Prostate gland (tissue), 2 donors: Measurements from ENCODE around the gene GPR108. TPM values are rescaled to one million over a fixed set of nuclear protein-coding genes. Genes with fewer than 3 reads are reported as not detected.
"Not testable (repeated sequence)": the region's sequence is repeated elsewhere in the genome, so short reads cannot be mapped to it uniquely, and the experiment has no call there.

Experiments used
- DNase-seq: peaks from one replicate; pipeline ENCODE4 v3.0.0-alpha.2; 2019; ENCODE audit warnings: low spot score
- H3K27ac ChIP-seq, 2 donors: fragments of 200-600 bp; sonication (generic); 2 replicates each; pipeline ENCODE4 v1.5.1; 2017 to 2019
- H3K27me3 ChIP-seq: fragments of 200-600 bp; sonication (generic); replicated peaks from 2 replicates; pipeline ENCODE4 v1.5.1; 2019; ENCODE audit not compliant: insufficient read depth
- H3K36me3 ChIP-seq, 2 donors: fragments of 200-600 bp; sonication (generic); 1 replicate in 1 of 2; 2 replicates in 1 of 2; pipeline versions ENCODE4 v1.5.1 to v1.8.1; 2017 to 2019
- H3K4me1 ChIP-seq: fragments of 200-600 bp; sonication (generic); replicated peaks from 2 replicates; pipeline ENCODE4 v1.5.1; 2019
- H3K4me3 ChIP-seq, 2 donors: fragments of 200-600 bp; sonication (generic); 2 replicates each; pipeline ENCODE4 v1.5.1; 2017 to 2019
- H3K9me3 ChIP-seq: fragments of 200-600 bp; sonication (generic); 2 replicates; pipeline ENCODE4 v1.5.1; 2017
- POLR2A ChIP-seq: fragments of 450-650 bp; IDR thresholded peaks from one replicate; pipeline ENCODE4 v1.6.1; 2016; ENCODE audit warnings: antibody characterized with exemption, mild to moderate bottlenecking
- POLR2AphosphoS5 ChIP-seq: sonication (generic); formaldehyde crosslinking; IDR thresholded peaks from one replicate; pipeline ENCODE4 v1.6.1; 2017; ENCODE audit warnings: antibody characterized with exemption
- WGBS: methylation state at CpG from one replicate; pipeline ENCODE4 v1.1.5; 2018; 5-methylcytosine and 5-hydroxymethylcytosine counted together
- intact Hi-C: fragments of 100-400 bp; cut with DNase I; formaldehyde crosslinking; loops from one replicate; pipeline ENCODE4 v1.14.2; 2022
- total RNA-seq, 2 donors: library from RNA; depleted of rRNA; stranded (reverse); fragments of >200 nt; gene quantifications; one replicate each; pipeline ENCODE4 v1.1.0, GENCODE V29; 2016
- TF ChIP-seq, protein P1 (sequence below), 4 experiments: fragments of 200-600 bp in 2 of 4; fragments of 450-650 bp in 2 of 4; sonication (generic) in 2 of 4; IDR thresholded peaks; 1 replicate in 3 of 4; 2 replicates in 1 of 4; pipeline ENCODE4 v1.5.1; 2016 to 2019; ENCODE audit warnings: antibody characterized with exemption in 4 of 4, mild to moderate bottlenecking in 2 of 4, moderate library complexity in 2 of 4

GPR108 gene
- total RNA-seq, 2 donors from 2014 or later: 62.7 to 98.0 TPM

GRCh38 chr19:6711605-6712004, 25.8 kb downstream of the GPR108 start:
- TF ChIP-seq POLR2A: no peak
- TF ChIP-seq POLR2AphosphoS5: no peak
- TF ChIP-seq, protein P1, sequence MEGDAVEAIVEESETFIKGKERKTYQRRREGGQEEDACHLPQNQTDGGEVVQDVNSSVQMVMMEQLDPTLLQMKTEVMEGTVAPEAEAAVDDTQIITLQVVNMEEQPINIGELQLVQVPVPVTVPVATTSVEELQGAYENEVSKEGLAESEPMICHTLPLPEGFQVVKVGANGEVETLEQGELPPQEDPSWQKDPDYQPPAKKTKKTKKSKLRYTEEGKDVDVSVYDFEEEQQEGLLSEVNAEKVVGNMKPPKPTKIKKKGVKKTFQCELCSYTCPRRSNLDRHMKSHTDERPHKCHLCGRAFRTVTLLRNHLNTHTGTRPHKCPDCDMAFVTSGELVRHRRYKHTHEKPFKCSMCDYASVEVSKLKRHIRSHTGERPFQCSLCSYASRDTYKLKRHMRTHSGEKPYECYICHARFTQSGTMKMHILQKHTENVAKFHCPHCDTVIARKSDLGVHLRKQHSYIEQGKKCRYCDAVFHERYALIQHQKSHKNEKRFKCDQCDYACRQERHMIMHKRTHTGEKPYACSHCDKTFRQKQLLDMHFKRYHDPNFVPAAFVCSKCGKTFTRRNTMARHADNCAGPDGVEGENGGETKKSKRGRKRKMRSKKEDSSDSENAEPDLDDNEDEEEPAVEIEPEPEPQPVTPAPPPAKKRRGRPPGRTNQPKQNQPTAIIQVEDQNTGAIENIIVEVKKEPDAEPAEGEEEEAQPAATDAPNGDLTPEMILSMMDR (IDR thresholded peaks at IDR 0.05): no peak
- no peaks in the 10 kb centered on the region for H3K36me3 ChIP-seq
- no peak for DNase-seq
- no peak overlapping the region for H3K27ac ChIP-seq
- no peaks in the 10 kb centered on the region for H3K4me1 ChIP-seq
- 78% methylated on average over 10 of the region's 10 CpGs for WGBS
- H3K9me3 ChIP-seq: no peaks in the 10 kb centered on the region
- no peaks in the 10 kb centered on the region for H3K27me3 ChIP-seq
- no peak overlapping the region for H3K4me3 ChIP-seq
- intact Hi-C loops: no loop called here

DNA sequence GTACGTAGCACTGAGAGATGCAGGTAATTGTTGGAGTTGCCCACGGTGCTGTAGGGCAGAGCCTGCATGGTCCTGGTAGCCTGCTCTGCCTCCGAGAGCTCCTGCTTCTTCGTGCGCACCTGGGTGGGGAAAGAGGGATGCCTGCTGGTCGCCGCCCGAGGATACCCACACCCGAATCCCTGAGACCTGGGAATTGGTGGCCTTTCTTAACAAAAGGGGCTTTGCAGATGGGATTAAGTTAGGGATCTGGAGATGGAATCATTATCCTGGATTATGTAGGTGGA, 26.4 kb downstream of the GPR108 start:
- H3K27ac ChIP-seq: no peak overlapping the region
- H3K36me3 ChIP-seq: no peaks in the 10 kb centered on the region
- WGBS: 48% methylated on average over 9 of the region's 9 CpGs
- no peaks in the 10 kb centered on the region for H3K4me1 ChIP-seq
- no peak overlapping the region for H3K4me3 ChIP-seq
- TF ChIP-seq POLR2AphosphoS5: no peak
- intact Hi-C loops: no loop called here
- no peak for DNase-seq
- H3K27me3 ChIP-seq: no peaks in the 10 kb centered on the region
- H3K9me3 ChIP-seq: no peaks in the 10 kb centered on the region

DNA sequence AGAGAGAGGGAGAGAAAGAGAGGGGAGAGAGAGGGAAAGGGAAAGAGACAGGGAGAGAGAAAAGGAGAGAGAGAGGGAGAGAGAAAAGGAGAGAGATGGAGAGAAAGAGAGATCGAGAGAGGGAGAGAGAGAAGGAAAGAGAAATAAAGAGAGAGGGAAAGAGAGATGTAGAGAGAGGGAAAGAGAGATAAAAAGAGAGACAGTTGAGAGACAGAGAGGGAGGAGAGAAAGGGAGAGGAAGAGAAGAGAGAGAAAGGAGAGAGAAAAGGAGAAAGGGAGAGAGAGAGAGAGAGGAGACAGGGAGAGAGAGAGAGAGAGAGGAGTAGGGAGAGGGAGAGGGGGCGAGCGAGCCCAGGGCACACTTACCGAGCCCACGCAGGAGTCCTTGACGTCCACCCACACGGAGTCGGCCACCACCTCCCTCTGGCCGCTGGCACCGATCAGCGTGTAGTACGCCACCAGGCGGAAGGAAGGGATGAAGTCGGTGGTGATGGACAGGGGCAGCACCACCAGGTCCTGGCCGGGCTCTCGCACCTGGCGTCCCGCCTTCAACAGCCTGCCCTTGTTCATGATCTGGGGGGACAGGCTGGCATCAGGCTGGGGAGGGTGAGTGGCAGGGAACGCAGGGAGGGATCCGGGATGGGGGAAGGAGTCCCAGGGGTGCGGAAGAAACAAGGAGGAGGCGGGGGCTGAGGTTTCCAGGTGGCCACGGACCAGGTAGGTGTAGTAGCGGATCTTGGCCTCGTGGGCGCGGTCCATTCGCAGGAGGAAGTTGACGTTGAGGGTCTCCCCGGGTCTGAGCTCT, 26.9 kb downstream of the GPR108 start:
- TF ChIP-seq POLR2A: no peak
- TF ChIP-seq, protein P1 (IDR thresholded peaks at IDR 0.05): peak in 1 of 4 experiments; percentile 10
- Histone ChIP-seq H3K4me1 (no peaks in the 10 kb centered on the region), H3K27ac (no peak overlapping the region), H3K9me3 (no peaks in the 10 kb centered on the region), H3K36me3 (no peaks in the 10 kb centered on the region), H3K4me3 (no peak overlapping the region), H3K27me3 (no peaks in the 10 kb centered on the region)
- intact Hi-C loops: no loop called here
- DNase-seq: no peak
- WGBS: 10% methylated on average over 30 of the region's 30 CpGs

- TF ChIP-seq POLR2A: no peak
- TF ChIP-seq, protein P1 (IDR thresholded peaks at IDR 0.05): no peak
- no peak for TF ChIP-seq POLR2AphosphoS5
- no peak overlapping the region for H3K27ac ChIP-seq
- no peaks in the 10 kb centered on the region for H3K9me3 ChIP-seq
- WGBS: 37% methylated on average over 14 of the region's 14 CpGs
- intact Hi-C loops: no loop called here
- no peaks in the 10 kb centered on the region for H3K27me3 ChIP-seq
- H3K36me3 ChIP-seq: no peaks in the 10 kb centered on the region
- no peak for DNase-seq
- no peaks in the 10 kb centered on the region for H3K4me1 ChIP-seq
- no peak overlapping the region for H3K4me3 ChIP-seq
These were observed 27.8 kb downstream of the GPR108 start for GRCh38 chr19:6709549-6709948.

DNA sequence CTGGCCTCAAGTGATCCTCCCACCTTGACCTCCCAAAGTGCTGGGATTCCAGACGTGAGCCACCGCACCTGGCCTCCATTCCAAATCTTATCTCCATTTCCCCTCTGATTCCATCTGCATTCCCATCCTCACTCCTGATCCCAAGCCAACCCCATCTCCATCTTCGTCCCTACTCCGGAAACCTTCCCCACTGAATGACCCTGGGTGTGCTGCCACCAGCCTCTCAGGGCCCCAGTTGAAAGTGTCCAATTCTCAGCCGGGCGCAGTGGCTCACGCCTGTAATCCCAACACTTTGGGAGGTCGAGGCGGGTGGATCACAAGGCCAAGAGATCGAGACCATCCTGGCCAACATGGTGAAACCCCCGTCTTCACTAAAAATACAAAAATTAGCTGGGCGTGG, 28.5 kb downstream of the GPR108 start:
- 88% methylated on average over 12 of the region's 12 CpGs for WGBS

DNA sequence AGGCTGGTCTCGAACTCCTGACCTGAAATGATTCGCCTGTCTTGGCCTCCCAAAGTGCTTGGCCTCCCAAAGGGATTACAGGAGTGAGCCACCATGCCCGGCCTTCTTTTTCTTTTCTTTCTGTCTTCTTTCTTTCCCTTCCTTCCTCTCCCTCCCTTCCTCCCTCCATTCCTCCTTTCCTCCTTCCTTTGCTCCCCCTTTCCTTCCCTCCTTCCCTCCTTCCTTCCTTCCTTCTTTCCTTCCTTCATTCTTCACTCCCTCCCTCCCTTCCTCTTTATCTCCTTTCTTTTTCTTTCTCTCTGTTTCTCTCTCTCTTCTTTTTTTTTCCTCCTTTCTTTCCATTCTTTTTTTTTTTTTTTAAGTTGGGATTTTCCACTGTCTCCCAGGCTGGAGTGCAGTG, 29.0 kb downstream of the GPR108 start:
- WGBS: 92% methylated on average over 3 of the region's 3 CpGs
- no peak for TF ChIP-seq POLR2AphosphoS5
- TF ChIP-seq POLR2A: no peak
- TF ChIP-seq, protein P1 (IDR thresholded peaks at IDR 0.05): no peak
- Histone ChIP-seq H3K9me3 (no peaks in the 10 kb centered on the region), H3K4me1 (no peaks in the 10 kb centered on the region), H3K27ac (no peak overlapping the region), H3K4me3 (no peak overlapping the region), H3K27me3 (no peaks in the 10 kb centered on the region), H3K36me3 (no peaks in the 10 kb centered on the region)
- intact Hi-C loops: no loop called here
- no peak for DNase-seq

More for the DNA sequence above, 28.5 kb downstream of the GPR108 start:
- DNase-seq, H3K27me3 ChIP-seq, H3K36me3 ChIP-seq, H3K27ac ChIP-seq, H3K4me1 ChIP-seq, H3K4me3 ChIP-seq, intact Hi-C loops, H3K9me3 ChIP-seq: not testable (repeated sequence)
